Epidermal melanocyte (primary cell): ENCODE results near the gene DNAJC8.

Experiments used
- DNase-seq: peaks from one replicate; pipeline ENCODE4 v3.0.0; 2011; ENCODE audit warnings: low spot score; ENCODE audit not compliant: insufficient read length

DNAJC8 gene

GRCh38 chr1:28232558-28233263 is at the start of gene DNAJC8:
DNAJC8 (minus strand) TSS chr1:28233029; CDS start chr1:28232998, 31 bp downstream.
- peak; percentile 87 for DNase-seq

GRCh38 chr1:28281608-28282425 is 49.0 kb upstream of the DNAJC8 start:
- no peak for DNase-seq

- DNase-seq, result no peak
These were observed 48.1 kb upstream of the DNAJC8 start for GRCh38 chr1:28280977-28281381.

GRCh38 chr1:28280501-28280900 is 47.7 kb upstream of the DNAJC8 start:
- DNase-seq, result no peak

- no peak for DNase-seq
These were observed 46.9 kb upstream of the DNAJC8 start for GRCh38 chr1:28279721-28280120.

GRCh38 chr1:28278763-28279162 is 45.9 kb upstream of the DNAJC8 start:
- no peak for DNase-seq

- DNase-seq, result no peak
These were observed 40.5 kb upstream of the DNAJC8 start for GRCh38 chr1:28273216-28273860.

GRCh38 chr1:28272215-28272852 is 39.5 kb upstream of the DNAJC8 start:
- no peak for DNase-seq

GRCh38 chr1:28269529-28269928 is 36.7 kb upstream of the DNAJC8 start:
- DNase-seq, result no peak

GRCh38 chr1:28267633-28268032 is 34.8 kb upstream of the DNAJC8 start:
- no peak for DNase-seq

GRCh38 chr1:28266920-28267322 is 34.1 kb upstream of the DNAJC8 start:
- DNase-seq, result no peak

GRCh38 chr1:28265577-28265976 is 32.7 kb upstream of the DNAJC8 start:
- DNase-seq, result no peak

- no peak for DNase-seq
These were observed 32.1 kb upstream of the DNAJC8 start for GRCh38 chr1:28264897-28265296.

GRCh38 chr1:28260803-28261174 is 28.0 kb upstream of the DNAJC8 start:
- DNase-seq, result no peak

- no peak for DNase-seq
These were observed 27.3 kb upstream of the DNAJC8 start for GRCh38 chr1:28259934-28260802.

GRCh38 chr1:28259252-28259933 is 26.6 kb upstream of the DNAJC8 start, which contains the start of gene SESN2:
SESN2 (plus strand) TSS chr1:28259518; CDS start chr1:28259848, 330 bp downstream.
- DNase-seq, result peak; percentile 79

- DNase-seq, result no peak
These were observed 25.9 kb upstream of the DNAJC8 start for GRCh38 chr1:28258628-28259251.

GRCh38 chr1:28257736-28258135 is 24.9 kb upstream of the DNAJC8 start:
- no peak for DNase-seq

GRCh38 chr1:28256197-28256827 is 23.5 kb upstream of the DNAJC8 start:
- DNase-seq, result no peak
